ENCODE data around the gene CHERP. TPM values are rescaled to one million over a fixed set of nuclear protein-coding genes. Genes with fewer than 3 reads are reported as not detected.

Gene CHERP
- total and polyA plus RNA-seq, 2 of the 8 experiments (the other 6 are each of a cell fraction or from before 2014, with no cell fraction given): 13.9 to 73.7 TPM

- no peak for TF ChIP-seq EZH2 (IDR thresholded peaks at IDR 0.05; ENCODE audit: low read depth, low read length, severe bottlenecking)
- no peak for TF ChIP-seq BCL11A (IDR thresholded peaks at IDR 0.05; ENCODE audit: low read depth in 2 of 2, low read length in 2 of 2)
- TF ChIP-seq CHD1 (IDR thresholded peaks at IDR 0.05; ENCODE audit: low read depth, low read length): no peak
- TF ChIP-seq KDM1A (IDR thresholded peaks at IDR 0.05; ENCODE audit: borderline replicate concordance, low read length): no peak
- TF ChIP-seq GABPA (IDR thresholded peaks at IDR 0.05; ENCODE audit: borderline replicate concordance, insufficient read depth, low read length): no peak
- TF ChIP-seq ZNF274 (IDR thresholded peaks at IDR 0.05; ENCODE audit: borderline replicate concordance, extremely low read depth, low read length): no peak
Measured at GRCh38 chr19:16497837-16498236, 44.4 kb downstream of the CHERP start (continued).

Data from H1 (cell line).